NK-92 treated with Interleukin-12 subunit alpha and Interleukin-12 subunit beta, amount 100 ng/mL, for 24 hours (cell line): ENCODE data around the gene INVS.

Source experiments
- DNase-seq: peaks from one replicate; lab custom pipeline; 2025; lab: John Stamatoyannopoulos, UW

INVS gene

GRCh38 chr9:100277166-100277979 lies 178.3 kb downstream of the INVS start:
- no peak for DNase-seq

GRCh38 chr9:100281066-100281465 lies 182.0 kb downstream of the INVS start:
- no peak for DNase-seq

GRCh38 chr9:100281676-100282387 lies 182.8 kb downstream of the INVS start:
- no peak for DNase-seq

- no peak for DNase-seq
These were observed 183.3 kb downstream of the INVS start for GRCh38 chr9:100282388-100282719.

- DNase-seq, result no peak
These were observed 185.2 kb downstream of the INVS start for GRCh38 chr9:100284247-100284646.

- no peak for DNase-seq
These were observed 186.0 kb downstream of the INVS start for GRCh38 chr9:100285080-100285479.

GRCh38 chr9:100285601-100286000 lies 186.6 kb downstream of the INVS start:
- no peak for DNase-seq

GRCh38 chr9:100286257-100286656 lies 187.2 kb downstream of the INVS start:
- DNase-seq, result no peak

GRCh38 chr9:100287186-100287585 lies 188.1 kb downstream of the INVS start:
- no peak for DNase-seq

- DNase-seq, result no peak
These were observed 191.7 kb downstream of the INVS start for GRCh38 chr9:100290714-100291113.

- DNase-seq, result no peak
These were observed 193.4 kb downstream of the INVS start for GRCh38 chr9:100292414-100292813.

- DNase-seq, result no peak
These were observed 195.3 kb downstream of the INVS start for GRCh38 chr9:100294341-100294740.

GRCh38 chr9:100294806-100295205 lies 195.8 kb downstream of the INVS start:
- DNase-seq, result no peak

- DNase-seq, result no peak
These were observed 196.2 kb downstream of the INVS start for GRCh38 chr9:100295240-100295639.

GRCh38 chr9:100296407-100296806 lies 197.4 kb downstream of the INVS start:
- no peak for DNase-seq

- no peak for DNase-seq
These were observed 199.3 kb downstream of the INVS start for GRCh38 chr9:100298378-100298777.

- no peak for DNase-seq
These were observed 204.7 kb downstream of the INVS start for GRCh38 chr9:100303747-100304146.

GRCh38 chr9:100306283-100306682 lies 207.2 kb downstream of the INVS start:
- DNase-seq, result no peak

- DNase-seq, result no peak
These were observed 208.0 kb downstream of the INVS start for GRCh38 chr9:100307080-100307479.

- no peak for DNase-seq
These were observed 210.0 kb downstream of the INVS start for GRCh38 chr9:100308965-100309564.

- DNase-seq, result no peak
These were observed 210.9 kb downstream of the INVS start for GRCh38 chr9:100309992-100310391.

- no peak for DNase-seq
These were observed 216.5 kb downstream of the INVS start for GRCh38 chr9:100315561-100315960.

GRCh38 chr9:100317706-100318105 lies 218.7 kb downstream of the INVS start:
- no peak for DNase-seq
